Measurements from ENCODE around the gene KRTAP5-3.

KRTAP5-3 gene

GRCh38 chr11:1572197-1573076 is 35.8 kb downstream of the KRTAP5-3 start, which contains the start of gene DUSP8:
DUSP8 (minus strand) TSS chr11:1572271; CDS start chr11:1565826, 6,445 bp downstream.
- TF ChIP-seq CTCF (IDR thresholded peaks at IDR 0.05; ENCODE audit: low read depth, low read length) = no peak
- DNase-seq (ENCODE audit: extremely low read depth, low read depth) = peak; percentile 41

- DNase-seq (ENCODE audit: extremely low read depth, low read depth) = no peak
- no peak for TF ChIP-seq CTCF (IDR thresholded peaks at IDR 0.05; ENCODE audit: low read depth, low read length)
Observed at GRCh38 chr11:1571760-1572196, 36.5 kb downstream of the KRTAP5-3 start.

GRCh38 chr11:1570896-1571759 is 37.1 kb downstream of the KRTAP5-3 start:
- DNase-seq (ENCODE audit: extremely low read depth, low read depth) = no peak
- TF ChIP-seq CTCF (IDR thresholded peaks at IDR 0.05; ENCODE audit: low read depth, low read length) = no peak

- no peak for DNase-seq (ENCODE audit: extremely low read depth, low read depth)
- no peak for TF ChIP-seq CTCF (IDR thresholded peaks at IDR 0.05; ENCODE audit: low read depth, low read length)
Observed at GRCh38 chr11:1570531-1570895, 37.8 kb downstream of the KRTAP5-3 start.

GRCh38 chr11:1570001-1570453 is 38.2 kb downstream of the KRTAP5-3 start:
- DNase-seq (ENCODE audit: extremely low read depth, low read depth) = no peak
- TF ChIP-seq CTCF (IDR thresholded peaks at IDR 0.05; ENCODE audit: low read depth, low read length) = no peak

- no peak for TF ChIP-seq CTCF (IDR thresholded peaks at IDR 0.05; ENCODE audit: low read depth, low read length)
- no peak for DNase-seq (ENCODE audit: extremely low read depth, low read depth)
Observed at GRCh38 chr11:1569251-1569780, 38.9 kb downstream of the KRTAP5-3 start.

Measured in AG09319 (cell line).